HG02759 (cell line): Measurements from ENCODE around the gene DIS3L2.
"Not testable (repeated sequence)": the region's sequence is repeated elsewhere in the genome, so short reads cannot be mapped to it uniquely, and the experiment has no call there.

Experiments
- ATAC-seq: cut with Tn5 transposase; IDR thresholded peaks from one replicate; pipeline ENCODE4 v1.9.1; 2021; ENCODE audit warnings: mild to moderate bottlenecking, moderate library complexity; ENCODE audit not compliant: unreplicated experiment

The DIS3L2 gene

DNA sequence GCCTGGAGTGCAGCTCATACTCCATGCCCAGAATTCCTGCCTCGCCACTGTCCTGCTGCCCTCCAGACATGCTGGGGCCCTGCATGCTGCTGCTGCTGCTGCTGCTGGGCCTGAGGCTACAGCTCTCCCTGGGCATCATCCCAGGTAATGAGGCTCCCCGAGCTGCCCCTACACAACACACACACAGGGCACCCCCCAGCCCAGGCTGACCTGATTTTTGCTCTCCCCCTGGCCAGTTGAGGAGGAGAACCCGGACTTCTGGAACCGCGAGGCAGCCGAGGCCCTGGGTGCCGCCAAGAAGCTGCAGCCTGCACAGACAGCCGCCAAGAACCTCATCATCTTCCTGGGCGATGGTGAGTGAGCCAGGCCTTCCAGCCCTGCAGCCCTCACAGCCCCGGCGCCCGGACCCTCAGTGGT, 417.2 kb downstream of the DIS3L2 start, which contains the start of gene ALPP:
Gene ALPP (plus strand): TSS at position 17 of the 417 bp plus-strand sequence. CDS start 52 bp downstream, at position 69.
- ATAC-seq: not testable (repeated sequence)

DNA sequence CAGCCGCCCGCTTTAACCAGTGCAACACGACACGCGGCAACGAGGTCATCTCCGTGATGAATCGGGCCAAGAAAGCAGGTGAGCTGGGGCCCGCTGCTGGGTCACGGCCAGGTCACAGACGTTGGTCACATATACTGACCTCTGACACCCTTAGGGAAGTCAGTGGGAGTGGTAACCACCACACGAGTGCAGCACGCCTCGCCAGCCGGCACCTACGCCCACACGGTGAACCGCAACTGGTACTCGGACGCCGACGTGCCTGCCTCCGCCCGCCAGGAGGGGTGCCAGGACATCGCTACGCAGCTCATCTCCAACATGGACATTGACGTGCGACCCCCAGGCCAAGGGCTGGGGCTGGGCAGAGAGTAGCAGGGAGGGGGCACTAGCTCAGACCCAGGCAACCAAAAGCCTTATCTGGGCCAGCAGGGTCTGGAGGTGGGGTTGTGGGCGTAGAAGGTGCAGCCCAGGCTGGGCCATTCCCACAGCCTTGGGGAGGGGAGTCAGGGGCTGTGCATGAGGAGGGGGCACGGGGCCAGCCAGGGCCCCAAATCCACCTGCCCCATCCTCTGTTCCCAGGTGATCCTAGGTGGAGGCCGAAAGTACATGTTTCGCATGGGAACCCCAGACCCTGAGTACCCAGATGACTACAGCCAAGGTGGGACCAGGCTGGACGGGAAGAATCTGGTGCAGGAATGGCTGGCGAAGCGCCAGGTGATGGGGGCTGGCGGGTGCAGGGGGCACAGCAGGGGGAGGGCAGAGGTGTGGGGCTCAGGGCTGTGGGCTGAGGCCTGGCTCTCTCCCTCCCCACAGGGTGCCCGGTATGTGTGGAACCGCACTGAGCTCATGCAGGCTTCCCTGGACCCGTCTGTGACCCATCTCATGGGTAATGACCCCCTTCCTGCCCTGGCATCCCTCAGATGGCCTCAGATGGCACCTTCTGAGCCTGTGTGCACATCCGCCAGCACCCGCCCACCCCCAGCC, 418.4 kb downstream of the DIS3L2 start:
- ATAC-seq: not testable (repeated sequence)

- not testable (repeated sequence) for ATAC-seq
These were observed 419.9 kb downstream of the DIS3L2 start for GRCh38 chr2:232381204-232382031.

GRCh38 chr2:232382331-232383225, 421.1 kb downstream of the DIS3L2 start:
- no peak for ATAC-seq

- no peak for ATAC-seq
These were observed 423.0 kb downstream of the DIS3L2 start for GRCh38 chr2:232384466-232384865.

GRCh38 chr2:232385058-232385457, 423.5 kb downstream of the DIS3L2 start:
- ATAC-seq: not testable (repeated sequence)

- no peak for ATAC-seq
These were observed 424.4 kb downstream of the DIS3L2 start for GRCh38 chr2:232385660-232386489.

- ATAC-seq: no peak
These were observed 424.9 kb downstream of the DIS3L2 start for GRCh38 chr2:232386490-232386739.
